A549 treated with AZD9567 at 1 μM for 4 hours (cell line): ENCODE results near the gene GUCY2F. TPM values are rescaled to one million over a fixed set of nuclear protein-coding genes. Genes with fewer than 3 reads are reported as not detected.

Experiments used
- total RNA-seq: library from RNA; stranded (reverse); fragments of 200-300 nt; extraction: Qiagen RNA extraction; gene quantifications from 5 replicates; pipeline ENCODE4 v1.2.3, GENCODE V29; 2022; ENCODE audit not compliant: insufficient read depth

Gene GUCY2F
- total RNA-seq, result not detected in 5 replicates

DNA sequence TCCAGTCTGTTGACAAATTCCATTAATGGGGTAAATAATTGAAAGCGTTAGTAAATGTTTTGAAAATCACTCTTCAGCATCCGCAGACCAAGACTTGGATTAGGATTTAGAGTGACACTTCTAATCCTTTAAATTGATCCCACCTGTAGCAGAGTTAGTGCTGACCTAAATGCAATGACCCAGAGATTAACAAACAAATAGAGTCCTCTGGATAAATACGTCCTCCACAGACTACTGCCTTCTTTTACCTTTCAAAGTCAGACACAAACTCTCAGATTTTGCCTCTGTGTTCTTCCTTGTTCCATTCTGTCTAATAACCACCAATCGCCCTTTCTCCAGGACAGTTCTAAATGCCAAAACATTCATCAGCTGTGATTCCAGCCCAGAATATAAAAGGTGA, at the start of gene GUCY2F:
Gene GUCY2F (minus strand): TSS at position 101 of the 400 bp plus-strand sequence. CDS start 6,150 bp downstream, outside the sequence.

Other genes starting within 250 kb of the GUCY2F start
- 7.3 to 17.6 TPM (median 9.9 TPM) in 5 replicates for gene NXT2, start 54.8 kb upstream of the GUCY2F start, total RNA-seq
- 0.10 to 0.14 TPM (median 0.14 TPM) in 3 of 5 replicates, not detected in the others for gene KCNE5, start 143.1 kb upstream of the GUCY2F start, total RNA-seq